Epithelial cell of proximal tubule (primary cell): Measurements from ENCODE around the gene PPIF. TPM values are rescaled to one million over a fixed set of nuclear protein-coding genes. Genes with fewer than 3 reads are reported as not detected.

ENCODE experiments used
- DNase-seq: peaks from one replicate; pipeline ENCODE4 v3.0.0-alpha.2; 2011; ENCODE audit warnings: low read depth
- H3K4me3 ChIP-seq: 2 replicates; pipeline ENCODE4 v1.5.1; 2011; ENCODE audit warnings: low read depth, mild to moderate bottlenecking, low read length
- total RNA-seq: library from RNA; depleted of rRNA; stranded (reverse); fragments of >200 nt; gene quantifications from 2 replicates; pipeline ENCODE4 v1.2.3, GENCODE V29; 2015
- TF ChIP-seq, protein P1 (sequence below): conservative IDR thresholded peaks from 2 replicates; pipeline ENCODE4 v1.5.1; 2012; ENCODE audit warnings: low read depth, mild to moderate bottlenecking, low read length

Gene PPIF
- total RNA-seq, 1 donor from 2014 or later, result 62.0 TPM

DNA sequence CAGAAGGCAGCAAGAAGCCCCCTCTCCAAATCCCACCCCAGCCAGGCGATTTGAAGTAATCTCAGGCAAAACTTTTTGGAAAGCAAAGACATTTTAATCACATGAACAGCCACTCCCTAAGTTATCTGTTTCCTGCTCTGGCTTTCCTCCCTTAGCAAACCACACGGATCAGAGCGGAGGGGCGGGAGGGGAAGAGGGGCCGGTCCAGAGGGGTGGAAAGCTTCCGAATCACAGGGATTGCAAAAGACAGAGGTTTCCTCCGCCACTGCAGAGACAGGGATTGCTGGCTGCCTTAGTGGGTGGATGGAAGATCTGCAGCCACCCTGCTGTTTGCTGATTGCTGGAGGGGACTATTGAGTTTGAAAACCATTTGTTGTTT is 57.0 kb downstream of the PPIF start:
- DNase-seq, result no peak
- no peak overlapping the region for H3K4me3 ChIP-seq
- TF ChIP-seq, protein P1, sequence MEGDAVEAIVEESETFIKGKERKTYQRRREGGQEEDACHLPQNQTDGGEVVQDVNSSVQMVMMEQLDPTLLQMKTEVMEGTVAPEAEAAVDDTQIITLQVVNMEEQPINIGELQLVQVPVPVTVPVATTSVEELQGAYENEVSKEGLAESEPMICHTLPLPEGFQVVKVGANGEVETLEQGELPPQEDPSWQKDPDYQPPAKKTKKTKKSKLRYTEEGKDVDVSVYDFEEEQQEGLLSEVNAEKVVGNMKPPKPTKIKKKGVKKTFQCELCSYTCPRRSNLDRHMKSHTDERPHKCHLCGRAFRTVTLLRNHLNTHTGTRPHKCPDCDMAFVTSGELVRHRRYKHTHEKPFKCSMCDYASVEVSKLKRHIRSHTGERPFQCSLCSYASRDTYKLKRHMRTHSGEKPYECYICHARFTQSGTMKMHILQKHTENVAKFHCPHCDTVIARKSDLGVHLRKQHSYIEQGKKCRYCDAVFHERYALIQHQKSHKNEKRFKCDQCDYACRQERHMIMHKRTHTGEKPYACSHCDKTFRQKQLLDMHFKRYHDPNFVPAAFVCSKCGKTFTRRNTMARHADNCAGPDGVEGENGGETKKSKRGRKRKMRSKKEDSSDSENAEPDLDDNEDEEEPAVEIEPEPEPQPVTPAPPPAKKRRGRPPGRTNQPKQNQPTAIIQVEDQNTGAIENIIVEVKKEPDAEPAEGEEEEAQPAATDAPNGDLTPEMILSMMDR, result no peak

DNA sequence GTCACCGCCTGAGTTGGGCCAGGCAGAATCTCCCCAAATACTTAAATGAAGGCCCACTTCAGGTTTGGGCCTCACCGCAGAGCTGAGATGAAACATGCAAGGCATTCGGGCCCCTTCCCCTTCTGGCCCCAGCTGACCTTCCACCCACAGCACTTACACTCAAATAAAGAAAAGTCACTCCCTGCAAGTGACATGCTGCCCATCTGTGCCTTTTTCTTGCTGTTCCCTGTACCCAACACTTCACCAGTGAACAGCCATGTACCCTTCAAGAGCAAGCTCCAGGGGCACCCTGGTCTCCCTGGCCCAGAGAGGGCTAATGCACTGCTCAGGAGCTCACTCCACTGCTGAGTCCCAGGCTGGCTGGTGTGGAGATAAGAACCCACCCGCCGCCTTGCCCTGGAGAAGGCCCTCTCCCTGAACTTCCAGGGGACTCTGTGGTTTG is 57.4 kb downstream of the PPIF start:
- TF ChIP-seq, protein P1, result no peak
- no peak for DNase-seq
- H3K4me3 ChIP-seq, result no peak overlapping the region

Other genes starting within 250 kb of the PPIF start
- gene ZCCHC24, start 98.2 kb downstream of the PPIF start, total RNA-seq, result 2.0 and 4.7 TPM in 2 replicates
- 0.35 and 0.43 TPM in 2 replicates for gene EIF5AL1, start 165.1 kb downstream of the PPIF start, total RNA-seq
- gene SFTPA2, start 212.9 kb downstream of the PPIF start, total RNA-seq, result not detected in 2 replicates